Gastrocnemius medialis (tissue), 4 donors: Measurements from ENCODE around the gene FOSL2. TPM values are rescaled to one million over a fixed set of nuclear protein-coding genes. Genes with fewer than 3 reads are reported as not detected.

Source experiments
- ATAC-seq, 2 donors: fragments of 150-250 bp; one replicate each; pipeline ENCODE4 v1.9.1; 2016
- DNase-seq, 2 donors: peaks; one replicate each; pipeline ENCODE4 v3.0.0-alpha.2; 2019
- H3K27ac ChIP-seq, 4 donors: fragments of 200-600 bp; sonication (generic); 1 replicate in 1 of 4; 2 replicates in 3 of 4; pipeline ENCODE4 v1.5.1; 2016 to 2018; ENCODE audit warnings: mild to moderate bottlenecking in 2 of 4, moderate library complexity in 1 of 4
- H3K27me3 ChIP-seq, 3 donors: fragments of 200-600 bp; sonication (generic) in 2 of 3; 1 replicate in 1 of 3; 2 replicates in 2 of 3; pipeline versions ENCODE4 v1.5.1 to v1.6.0; 2016 to 2019; ENCODE audit warnings: mild to moderate bottlenecking in 1 of 3, moderate library complexity in 1 of 3
- H3K36me3 ChIP-seq, 2 donors: fragments of 200-600 bp; sonication (generic) in 1 of 2; one replicate each; pipeline ENCODE4 v1.5.1; 2017 to 2018
- H3K4me1 ChIP-seq, 2 donors: fragments of 200-600 bp; sonication (generic) in 1 of 2; one replicate each; pipeline ENCODE4 v1.5.1; 2016 to 2017; ENCODE audit warnings: mild to moderate bottlenecking in 2 of 2
- H3K4me3 ChIP-seq, 4 donors: fragments of 200-600 bp; sonication (generic) in 3 of 4; 1 replicate in 1 of 4; 2 replicates in 3 of 4; pipeline ENCODE4 v1.5.1; 2016 to 2019; ENCODE audit warnings: mild to moderate bottlenecking in 2 of 4
- H3K9me3 ChIP-seq, 3 donors: fragments of 200-600 bp; sonication (generic) in 2 of 3; 1 replicate in 1 of 3; 2 replicates in 2 of 3; pipeline ENCODE4 v1.5.1; 2016 to 2019
- POLR2A ChIP-seq, 2 donors: fragments of 450-650 bp; IDR thresholded peaks; one replicate each; pipeline ENCODE4 v1.6.1; 2017; ENCODE audit warnings: antibody characterized with exemption in 2 of 2, mild to moderate bottlenecking in 2 of 2, moderate library complexity in 2 of 2
- in situ Hi-C, 4 donors: fragments of 200-750 bp; cut with MboI; loops; one replicate each; pipeline versions ENCODE4 v1.15.0 to v1.8.0; 2017; ENCODE audit warnings: low sequenced_read_pairs in 4 of 4
- intact Hi-C: fragments of 100-400 bp; cut with DNase I; formaldehyde crosslinking; loops from one replicate; pipeline ENCODE4 v1.15.1; 2023; ENCODE audit warnings: low total_unique reads
- total RNA-seq, 4 donors: library from RNA; depleted of rRNA; stranded (reverse); fragments of >200 nt; gene quantifications; one replicate each; pipeline versions ENCODE4 v1.1.0 to v1.2.3, GENCODE V29; 2016
- TF ChIP-seq, protein P1 (sequence below), 5 experiments: fragments of 450-650 bp in 3 of 5; fragments of 200-600 bp in 2 of 5; sonication (generic) in 2 of 5; IDR thresholded peaks in 4 of 5; conservative IDR thresholded peaks in 1 of 5; 1 replicate in 4 of 5; 2 replicates in 1 of 5; pipeline ENCODE4 v1.5.1; 2016 to 2019; ENCODE audit warnings: antibody characterized with exemption in 5 of 5, mild to moderate bottlenecking in 3 of 5, moderate library complexity in 3 of 5

The FOSL2 gene
- total RNA-seq, 4 donors from 2014 or later, result 193 to 214 (median 210) TPM

DNA sequence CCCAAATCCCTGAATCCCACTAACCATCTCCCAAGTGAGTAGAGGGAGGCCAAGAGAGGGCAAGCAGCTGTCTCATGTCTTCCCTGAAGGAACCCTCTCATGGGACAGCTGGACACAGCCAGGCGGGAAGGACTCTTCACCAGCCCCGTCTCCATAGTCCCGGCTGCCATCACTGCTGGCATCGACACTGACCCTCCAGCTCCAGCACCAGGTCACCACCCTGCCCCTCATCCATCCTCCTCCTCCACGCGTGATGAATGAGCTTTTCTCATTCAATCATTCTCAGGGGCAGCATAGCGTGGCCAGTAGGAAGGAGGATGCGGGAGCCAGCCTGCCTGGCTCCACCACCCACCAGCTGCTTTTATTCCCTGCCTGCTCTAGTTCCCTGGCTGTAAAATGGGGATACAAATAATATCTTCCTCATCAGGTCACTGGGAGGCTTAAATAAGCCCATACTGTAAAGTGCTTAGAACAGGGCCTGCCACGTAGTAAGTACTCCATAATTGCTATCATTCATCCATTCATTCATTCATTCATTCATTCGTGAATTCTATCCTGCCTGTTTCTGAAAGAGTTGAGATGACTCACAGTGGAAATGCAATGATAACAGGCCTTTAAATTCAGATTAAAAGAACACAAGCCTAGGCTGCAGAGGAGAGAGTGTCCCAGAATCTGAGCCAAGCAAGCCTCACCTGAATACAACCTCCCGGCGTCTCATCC is 30.5 kb upstream of the FOSL2 start:
- in situ Hi-C loops, result no loop called here
- peak overlapping the region in 2 of 4 donors; percentile 46 to 49 for H3K27ac ChIP-seq
- no peak for ATAC-seq
- H3K36me3 ChIP-seq, result no peaks in the 10 kb centered on the region
- H3K27me3 ChIP-seq, result no peaks in the 10 kb centered on the region
- DNase-seq, result no peak
- H3K9me3 ChIP-seq, result no peaks in the 10 kb centered on the region
- H3K4me1 ChIP-seq, result peaks cover 9 to 11% of the 10 kb centered on the region in 2 donors
- no peak overlapping the region for H3K4me3 ChIP-seq
- intact Hi-C loops, result no loop called here
- TF ChIP-seq, protein P1, sequence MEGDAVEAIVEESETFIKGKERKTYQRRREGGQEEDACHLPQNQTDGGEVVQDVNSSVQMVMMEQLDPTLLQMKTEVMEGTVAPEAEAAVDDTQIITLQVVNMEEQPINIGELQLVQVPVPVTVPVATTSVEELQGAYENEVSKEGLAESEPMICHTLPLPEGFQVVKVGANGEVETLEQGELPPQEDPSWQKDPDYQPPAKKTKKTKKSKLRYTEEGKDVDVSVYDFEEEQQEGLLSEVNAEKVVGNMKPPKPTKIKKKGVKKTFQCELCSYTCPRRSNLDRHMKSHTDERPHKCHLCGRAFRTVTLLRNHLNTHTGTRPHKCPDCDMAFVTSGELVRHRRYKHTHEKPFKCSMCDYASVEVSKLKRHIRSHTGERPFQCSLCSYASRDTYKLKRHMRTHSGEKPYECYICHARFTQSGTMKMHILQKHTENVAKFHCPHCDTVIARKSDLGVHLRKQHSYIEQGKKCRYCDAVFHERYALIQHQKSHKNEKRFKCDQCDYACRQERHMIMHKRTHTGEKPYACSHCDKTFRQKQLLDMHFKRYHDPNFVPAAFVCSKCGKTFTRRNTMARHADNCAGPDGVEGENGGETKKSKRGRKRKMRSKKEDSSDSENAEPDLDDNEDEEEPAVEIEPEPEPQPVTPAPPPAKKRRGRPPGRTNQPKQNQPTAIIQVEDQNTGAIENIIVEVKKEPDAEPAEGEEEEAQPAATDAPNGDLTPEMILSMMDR (IDR thresholded peaks at IDR 0.05 in 4 of 5, conservative IDR thresholded peaks at IDR 0.05 in 1 of 5), result no peak
- no peak for TF ChIP-seq POLR2A (IDR thresholded peaks at IDR 0.05)

DNA sequence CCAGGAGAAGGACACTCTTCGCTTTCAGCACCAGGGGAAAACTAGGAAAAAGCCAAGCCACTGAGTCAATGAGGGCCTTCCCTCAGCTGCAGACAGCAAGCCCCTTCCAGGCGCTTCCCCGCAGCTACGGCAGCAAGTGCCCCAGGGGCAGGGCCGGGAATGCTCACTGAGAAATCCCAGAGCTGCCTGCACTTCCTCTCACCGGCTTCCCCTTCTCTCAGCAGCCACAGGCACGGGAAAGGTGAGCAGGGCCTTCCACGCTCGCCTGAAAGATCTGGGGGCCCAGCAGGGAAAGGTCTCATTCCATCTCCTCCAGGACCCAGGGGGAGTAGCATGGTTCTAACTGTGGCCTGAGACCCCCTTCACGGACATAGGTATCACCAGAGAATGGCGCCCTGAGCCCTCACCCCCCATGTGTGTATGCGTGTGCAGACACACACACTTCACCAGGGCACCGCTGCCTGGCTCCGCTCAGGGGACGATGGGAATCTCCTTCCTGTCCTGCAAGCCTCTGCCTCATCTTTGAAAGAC is 29.6 kb upstream of the FOSL2 start:
- ATAC-seq (no peak), DNase-seq (no peak)
- Histone ChIP-seq H3K36me3 (no peaks in the 10 kb centered on the region), H3K4me1 (peaks cover 9 to 11% of the 10 kb centered on the region in 2 donors), H3K27me3 (no peaks in the 10 kb centered on the region), H3K4me3 (no peak overlapping the region), H3K9me3 (no peaks in the 10 kb centered on the region), H3K27ac (no peak overlapping the region)
- intact Hi-C loops (no loop called here), in situ Hi-C loops (no loop called here)
- TF ChIP-seq, protein P1 (IDR thresholded peaks at IDR 0.05 in 4 of 5, conservative IDR thresholded peaks at IDR 0.05 in 1 of 5), result no peak
- TF ChIP-seq POLR2A (IDR thresholded peaks at IDR 0.05), result no peak

DNA sequence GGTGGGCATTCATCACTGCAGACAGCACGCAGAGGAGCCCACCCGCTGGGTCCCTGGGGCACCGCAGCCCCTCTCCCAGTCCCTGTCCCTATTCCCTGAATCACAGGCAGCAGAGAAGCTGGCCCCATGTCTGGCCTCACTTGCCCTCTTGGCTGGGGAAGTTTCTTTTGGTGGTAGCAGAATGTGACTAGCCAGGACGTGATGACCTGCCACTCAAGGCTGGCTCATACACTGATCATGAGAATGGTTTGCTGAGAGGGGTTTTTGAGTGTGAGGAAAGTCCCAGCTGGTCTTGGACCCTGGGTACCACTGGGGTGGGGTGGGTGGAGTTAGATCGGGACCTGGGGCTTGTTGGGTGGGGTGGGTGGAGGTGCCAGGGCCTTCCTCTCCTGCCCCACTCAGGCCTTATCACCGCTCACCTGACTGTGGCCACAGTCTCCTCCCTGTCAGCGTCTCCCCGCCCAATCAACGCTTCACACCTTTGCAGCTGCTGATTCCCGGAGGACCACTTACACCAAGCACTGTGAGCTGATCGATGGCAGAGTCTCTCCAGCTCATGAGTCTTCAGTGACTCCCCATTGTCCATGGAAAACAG is 28.9 kb upstream of the FOSL2 start:
- intact Hi-C loops, result no loop called here
- in situ Hi-C loops, result no loop called here
- H3K36me3 ChIP-seq, result no peaks in the 10 kb centered on the region
- peaks cover 9 to 11% of the 10 kb centered on the region in 2 donors for H3K4me1 ChIP-seq
- TF ChIP-seq, protein P1 (IDR thresholded peaks at IDR 0.05 in 4 of 5, conservative IDR thresholded peaks at IDR 0.05 in 1 of 5), result no peak
- TF ChIP-seq POLR2A (IDR thresholded peaks at IDR 0.05), result no peak
- no peak for DNase-seq
- H3K27me3 ChIP-seq, result no peaks in the 10 kb centered on the region
- H3K4me3 ChIP-seq, result no peak overlapping the region
- H3K9me3 ChIP-seq, result no peaks in the 10 kb centered on the region
- H3K27ac ChIP-seq, result no peak overlapping the region
- no peak for ATAC-seq

DNA sequence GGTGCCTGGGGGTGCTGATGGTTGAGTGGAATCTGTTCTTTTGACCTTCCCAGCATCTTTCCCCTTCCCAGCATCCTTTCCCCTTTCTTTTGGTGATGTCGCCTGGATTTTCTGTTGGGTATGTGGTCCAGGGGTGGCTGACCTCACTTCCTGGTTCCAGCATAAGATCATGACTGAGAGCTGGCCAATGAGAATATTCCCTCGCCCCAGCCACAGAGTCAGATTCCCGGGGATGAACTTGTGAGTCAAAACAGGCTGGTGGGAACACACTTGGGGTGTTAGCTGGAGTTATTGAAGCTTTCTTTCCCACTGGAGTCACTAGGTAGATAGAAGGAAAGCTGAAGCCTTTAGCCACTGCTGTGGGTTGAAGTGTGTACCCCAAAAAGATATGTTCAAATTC is 28.0 kb upstream of the FOSL2 start:
- H3K36me3 ChIP-seq, result no peaks in the 10 kb centered on the region
- ATAC-seq, result no peak
- no peak overlapping the region for H3K4me3 ChIP-seq
- H3K4me1 ChIP-seq, result peaks cover 9 to 11% of the 10 kb centered on the region in 2 donors
- no peak for DNase-seq
- TF ChIP-seq, protein P1 (IDR thresholded peaks at IDR 0.05 in 4 of 5, conservative IDR thresholded peaks at IDR 0.05 in 1 of 5), result no peak
- in situ Hi-C loops, result no loop called here
- H3K27ac ChIP-seq, result peak overlapping the region; percentile 22 to 55 (median 48)
- no peaks in the 10 kb centered on the region for H3K9me3 ChIP-seq
- intact Hi-C loops, result no loop called here
- H3K27me3 ChIP-seq, result no peaks in the 10 kb centered on the region
